HEK293T (cell line): ENCODE measurements around the gene RPS19.

Experiments
- ARNT ChIP-seq: fragments of 450-650 bp; IDR thresholded peaks from 2 replicates; pipeline ENCODE4 v1.6.1; 2017; ENCODE audit warnings: mild to moderate bottlenecking
- BHLHE40 ChIP-seq: fragments of 450-650 bp; IDR thresholded peaks from 2 replicates; pipeline ENCODE4 v1.6.1; 2016; ENCODE audit warnings: mild to moderate bottlenecking, moderate library complexity, borderline replicate concordance
- ELF4 ChIP-seq: fragments of 450-650 bp; IDR thresholded peaks from 2 replicates; pipeline ENCODE4 v1.6.1; 2017; ENCODE audit warnings: antibody characterized with exemption
- FOXA1 ChIP-seq: fragments of 450-650 bp; IDR thresholded peaks from 2 replicates; pipeline ENCODE4 v1.6.1; 2016; ENCODE audit warnings: mild to moderate bottlenecking
- FOXK2 ChIP-seq: fragments of 450-650 bp; IDR thresholded peaks from 2 replicates; pipeline ENCODE4 v1.6.1; 2016; ENCODE audit warnings: mild to moderate bottlenecking
- FOXM1 ChIP-seq: fragments of 450-650 bp; IDR thresholded peaks from 2 replicates; pipeline ENCODE4 v1.6.1; 2017; ENCODE audit warnings: mild to moderate bottlenecking, borderline replicate concordance
- HDGF ChIP-seq: fragments of 450-650 bp; IDR thresholded peaks from 2 replicates; pipeline ENCODE4 v1.6.1; 2017; ENCODE audit warnings: antibody characterized with exemption, borderline replicate concordance
- NFRKB ChIP-seq: fragments of 450-650 bp; IDR thresholded peaks from 2 replicates; pipeline ENCODE4 v1.6.1; 2016; ENCODE audit warnings: mild to moderate bottlenecking, moderate library complexity
- SP1 ChIP-seq: fragments of 450-650 bp; IDR thresholded peaks from 2 replicates; pipeline ENCODE4 v1.6.1; 2017
- TARDBP ChIP-seq: fragments of 450-650 bp; IDR thresholded peaks from 2 replicates; pipeline ENCODE4 v1.6.1; 2016
- ZNF384 ChIP-seq: fragments of 450-650 bp; IDR thresholded peaks from 2 replicates; pipeline ENCODE4 v1.6.1; 2016
- TF ChIP-seq, protein P1 (sequence below): fragments of 450-650 bp; IDR thresholded peaks from 2 replicates; pipeline ENCODE4 v1.6.1; 2016

DNA sequence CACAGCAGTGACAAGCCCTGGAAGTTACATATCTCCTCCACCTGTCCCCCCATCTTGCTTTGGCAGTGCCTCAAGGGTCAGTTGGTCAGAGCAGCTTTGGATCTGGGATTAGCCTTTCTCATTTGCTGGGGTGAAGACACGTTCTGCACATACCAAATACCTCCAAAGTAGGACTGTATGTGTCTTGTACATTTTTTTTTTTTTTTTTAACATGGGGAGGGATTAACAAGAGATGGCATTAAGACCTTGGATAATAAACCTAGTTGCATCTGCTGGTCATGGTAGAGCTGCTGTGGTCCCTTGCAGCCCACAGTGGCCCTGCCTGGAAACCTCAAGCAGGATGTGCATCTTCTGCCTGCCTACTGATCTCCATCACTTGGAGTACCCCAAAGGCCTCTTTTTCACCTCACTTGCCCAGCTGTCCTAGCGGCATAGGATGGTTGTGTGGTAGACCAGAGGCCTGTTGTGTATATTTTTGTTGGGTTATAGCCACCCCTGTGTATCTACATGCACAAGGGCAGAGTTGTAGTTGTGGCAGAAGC lies 2.5 kb downstream of the RPS19 start:
- TF ChIP-seq FOXA1, result no peak
- TF ChIP-seq, protein P1, sequence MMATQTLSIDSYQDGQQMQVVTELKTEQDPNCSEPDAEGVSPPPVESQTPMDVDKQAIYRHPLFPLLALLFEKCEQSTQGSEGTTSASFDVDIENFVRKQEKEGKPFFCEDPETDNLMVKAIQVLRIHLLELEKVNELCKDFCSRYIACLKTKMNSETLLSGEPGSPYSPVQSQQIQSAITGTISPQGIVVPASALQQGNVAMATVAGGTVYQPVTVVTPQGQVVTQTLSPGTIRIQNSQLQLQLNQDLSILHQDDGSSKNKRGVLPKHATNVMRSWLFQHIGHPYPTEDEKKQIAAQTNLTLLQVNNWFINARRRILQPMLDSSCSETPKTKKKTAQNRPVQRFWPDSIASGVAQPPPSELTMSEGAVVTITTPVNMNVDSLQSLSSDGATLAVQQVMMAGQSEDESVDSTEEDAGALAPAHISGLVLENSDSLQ, result no peak
- no peak for TF ChIP-seq TARDBP
- no peak for TF ChIP-seq FOXM1
- no peak for TF ChIP-seq ELF4
- no peak for TF ChIP-seq NFRKB
- TF ChIP-seq ARNT, result no peak
- no peak for TF ChIP-seq BHLHE40
- TF ChIP-seq HDGF, result no peak
- TF ChIP-seq FOXK2, result no peak
- TF ChIP-seq ZNF384, result no peak
- TF ChIP-seq SP1, result no peak
